Esophagus squamous epithelium (tissue), 5 donors: ENCODE results near the gene ST6GAL1. TPM values are rescaled to one million over a fixed set of nuclear protein-coding genes. Genes with fewer than 3 reads are reported as not detected.

Experiments
- DNase-seq: peaks from one replicate; lab custom pipeline; 2025; lab: John Stamatoyannopoulos, UW
- H3K27ac ChIP-seq, 4 donors: fragments of 200-600 bp; sonication (generic); one replicate each; pipeline ENCODE4 v1.5.1; 2016 to 2019; ENCODE audit warnings: mild to moderate bottlenecking in 1 of 4
- H3K27me3 ChIP-seq, 4 donors: fragments of 200-600 bp; sonication (generic); 1 replicate in 3 of 4; 2 replicates in 1 of 4; pipeline versions ENCODE4 v1.5.1 to v1.6.0; 2017 to 2021; ENCODE audit warnings: antibody characterized with exemption in 1 of 4
- H3K36me3 ChIP-seq, 3 donors: fragments of 200-600 bp; sonication (generic); one replicate each; pipeline ENCODE4 v1.5.1; 2016 to 2019
- H3K4me1 ChIP-seq, 3 donors: fragments of 200-600 bp; sonication (generic); one replicate each; pipeline ENCODE4 v1.5.1; 2017 to 2019
- H3K4me3 ChIP-seq, 4 donors: fragments of 200-600 bp; sonication (generic); 1 replicate in 3 of 4; 2 replicates in 1 of 4; pipeline ENCODE4 v1.5.1; 2016 to 2019; ENCODE audit warnings: mild to moderate bottlenecking in 2 of 4, moderate library complexity in 1 of 4
- H3K9me3 ChIP-seq, 3 donors: fragments of 200-600 bp; sonication (generic); one replicate each; pipeline ENCODE4 v1.5.1; 2016 to 2019
- CTCF ChIP-seq, 6 experiments: fragments of 450-650 bp in 4 of 6; fragments of 200-600 bp in 2 of 6; sonication (generic) in 2 of 6; IDR thresholded peaks; one replicate each; pipeline ENCODE4 v1.5.1; 2016 to 2019; ENCODE audit warnings: antibody characterized with exemption in 6 of 6, mild to moderate bottlenecking in 4 of 6, moderate library complexity in 4 of 6
- POLR2A ChIP-seq, 4 donors: fragments of 450-650 bp; IDR thresholded peaks; one replicate each; pipeline ENCODE4 v1.6.1; 2017; ENCODE audit warnings: antibody characterized with exemption in 4 of 4, mild to moderate bottlenecking in 4 of 4, moderate library complexity in 3 of 4
- WGBS, 2 donors: methylation state at CpG; one replicate each; pipeline ENCODE4 v1.1.5; 2018; 5-methylcytosine and 5-hydroxymethylcytosine counted together
- intact Hi-C: fragments of 100-400 bp; cut with DNase I; formaldehyde crosslinking; loops from one replicate; pipeline ENCODE4 v1.15.0; 2022
- total RNA-seq, 4 donors: library from RNA; depleted of rRNA; stranded (reverse); fragments of >200 nt; gene quantifications; one replicate each; pipeline ENCODE4 v1.1.0, GENCODE V29; 2016
- donor health status: DM: yes; HTN: yes; CAD: no.

The ST6GAL1 gene
- total RNA-seq, 4 donors from 2014 or later: 6.0 to 44.2 (median 15.2) TPM

DNA sequence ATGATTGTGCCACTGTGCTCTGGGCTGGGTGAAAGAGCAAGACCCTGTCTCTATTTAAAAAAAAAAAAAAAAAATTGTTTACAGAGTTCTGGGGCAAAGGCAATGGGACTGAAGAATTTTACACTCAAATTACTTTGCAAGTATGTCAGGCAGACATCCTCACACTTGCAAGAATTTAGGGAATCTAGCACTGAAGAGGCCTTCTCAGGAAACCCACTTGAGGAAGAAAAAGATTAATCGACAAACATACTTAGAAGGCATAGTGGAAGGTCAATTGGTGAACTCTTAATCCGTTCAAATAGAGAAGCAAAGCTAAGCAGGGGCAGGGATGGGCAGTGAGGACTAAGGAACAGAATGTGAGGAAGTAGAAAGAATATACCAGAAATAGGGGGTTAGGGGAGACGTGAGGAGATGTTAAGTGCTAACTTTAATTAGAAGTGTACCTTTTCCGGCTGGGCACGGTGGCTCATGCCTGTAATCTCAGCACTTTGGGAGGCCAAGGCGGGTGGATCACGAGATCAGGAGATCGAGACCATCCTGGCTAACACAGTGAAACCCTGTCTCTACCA lies 15.0 kb downstream of the ST6GAL1 start:
- H3K27ac ChIP-seq: no peak overlapping the region
- no peaks in the 10 kb centered on the region for H3K27me3 ChIP-seq
- no peak for DNase-seq

GRCh38 chr3:186946756-186947375 lies 16.5 kb downstream of the ST6GAL1 start:
- Histone ChIP-seq H3K27ac (no peak overlapping the region), H3K4me3 (no peak overlapping the region), H3K27me3 (no peaks in the 10 kb centered on the region), H3K9me3 (no peaks in the 10 kb centered on the region), H3K36me3 (peaks cover 0 to 8% (median 0%) of the 10 kb centered on the region in 3 donors), H3K4me1 (peaks cover 0 to 35% (median 16%) of the 10 kb centered on the region in 3 donors)
- TF ChIP-seq CTCF (IDR thresholded peaks at IDR 0.05): no peak
- TF ChIP-seq POLR2A (IDR thresholded peaks at IDR 0.05): no peak
- intact Hi-C loops: no loop called here
- no peak for DNase-seq
- 81 to 92% methylated on average over 9 of the region's 9 CpGs for WGBS, 2 donors

More for the DNA sequence above, 15.0 kb downstream of the ST6GAL1 start:
- Histone ChIP-seq H3K9me3 (no peaks in the 10 kb centered on the region), H3K4me1 (peaks cover 0 to 48% (median 16%) of the 10 kb centered on the region in 3 donors), H3K36me3 (peaks cover 0 to 8% (median 0%) of the 10 kb centered on the region in 3 donors), H3K4me3 (no peak overlapping the region)
- 87 to 91% methylated on average over 8 of the region's 8 CpGs for WGBS, 2 donors
- intact Hi-C loops: no loop called here
- TF ChIP-seq CTCF (IDR thresholded peaks at IDR 0.05): no peak
- TF ChIP-seq POLR2A (IDR thresholded peaks at IDR 0.05): no peak

DNA sequence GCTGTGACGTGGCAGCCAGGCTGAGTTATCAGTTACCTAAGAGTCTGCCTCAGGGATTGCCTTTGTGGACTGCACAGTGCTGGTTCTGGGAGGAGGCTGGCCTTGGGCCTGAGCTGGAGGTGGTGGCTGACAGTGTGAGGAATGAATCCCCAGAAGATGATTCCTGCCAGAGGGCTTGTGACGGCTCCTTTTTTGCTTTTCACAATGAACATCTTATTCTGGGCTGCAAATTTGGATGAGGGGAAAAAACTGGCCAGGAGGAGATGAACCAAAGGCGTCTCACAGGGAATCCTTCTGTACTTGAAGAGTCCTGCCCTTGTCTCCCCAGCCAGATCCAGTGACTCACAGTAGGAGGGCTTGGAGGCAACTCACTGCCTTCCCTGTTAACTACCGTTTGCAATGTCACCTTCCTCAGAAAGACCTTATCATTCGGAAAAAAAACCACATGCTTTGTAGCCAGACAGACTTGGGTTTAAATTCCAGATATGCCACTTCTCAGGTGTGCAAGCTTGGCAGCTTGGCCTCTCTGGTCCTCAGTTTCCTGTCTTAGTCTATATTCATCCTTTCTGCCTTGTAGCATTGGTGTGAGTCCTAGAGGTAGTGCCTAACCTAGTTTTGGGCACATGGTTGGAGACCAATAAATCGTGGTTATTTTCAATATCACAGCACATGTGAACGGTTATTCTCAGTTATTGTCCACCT lies 19.1 kb downstream of the ST6GAL1 start:
- intact Hi-C loops: no loop called here
- no peaks in the 10 kb centered on the region for H3K9me3 ChIP-seq
- whole genome bisulfite sequencing, 2 donors: 45 to 57% methylated on average over 6 to 7 of the region's 7 CpGs
- no peak overlapping the region for H3K4me3 ChIP-seq
- no peaks in the 10 kb centered on the region for H3K27me3 ChIP-seq
- peaks cover 0 to 38% (median 16%) of the 10 kb centered on the region in 3 donors for H3K4me1 ChIP-seq
- H3K36me3 ChIP-seq: no peaks in the 10 kb centered on the region
- TF ChIP-seq POLR2A (IDR thresholded peaks at IDR 0.05) (no peak), CTCF (IDR thresholded peaks at IDR 0.05) (no peak)
- DNase-seq: no peak
- H3K27ac ChIP-seq: peak overlapping the region in 1 of 4 donors; percentile 25

GRCh38 chr3:186950402-186951093 lies 20.2 kb downstream of the ST6GAL1 start:
- WGBS, 2 donors: 69 to 75% methylated on average over 3 of the region's 3 CpGs
- H3K4me3 ChIP-seq: no peak overlapping the region
- H3K36me3 ChIP-seq: no peaks in the 10 kb centered on the region
- no peak overlapping the region for H3K27ac ChIP-seq
- intact Hi-C loops: no loop called here
- TF ChIP-seq POLR2A (IDR thresholded peaks at IDR 0.05): no peak
- TF ChIP-seq CTCF (IDR thresholded peaks at IDR 0.05): no peak
- H3K27me3 ChIP-seq: no peaks in the 10 kb centered on the region
- no peak for DNase-seq
- peaks cover 0 to 38% (median 16%) of the 10 kb centered on the region in 3 donors for H3K4me1 ChIP-seq
- H3K9me3 ChIP-seq: no peaks in the 10 kb centered on the region
